ENCODE measurements around the gene GNLY. TPM values are rescaled to one million over a fixed set of nuclear protein-coding genes. Genes with fewer than 3 reads are reported as not detected.

GNLY gene
- total and polyA plus RNA-seq, 8 donors, result 0.28 to 1.3 (median 0.76) TPM; not detected in 3

DNA sequence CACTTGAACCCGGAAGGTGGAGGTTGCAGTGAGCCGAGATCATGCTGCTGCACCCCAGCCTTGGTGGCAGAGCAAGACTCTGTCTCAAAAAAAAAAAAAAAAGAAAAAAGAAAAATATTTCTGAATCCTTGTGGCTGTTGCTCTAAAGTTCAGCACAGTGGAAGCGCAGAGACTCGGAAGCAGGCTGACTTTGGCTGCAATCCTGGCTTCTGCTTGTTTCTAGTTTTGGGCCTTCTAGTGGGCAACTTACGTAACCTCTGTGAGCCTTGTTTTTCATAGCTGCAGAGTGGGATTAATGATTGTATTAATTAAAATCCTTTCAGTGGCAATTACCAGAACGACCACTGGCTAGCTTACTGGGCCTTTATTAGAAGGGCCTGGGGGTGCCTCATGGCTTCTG lies 28.4 kb downstream of the GNLY start:
- Histone ChIP-seq H3K36me3 (no peaks in the 10 kb centered on the region), H3K4me1 (no peaks in the 10 kb centered on the region), H3K27ac (no peak overlapping the region), H3K27me3 (no peaks in the 10 kb centered on the region), H3K4me3 (no peak overlapping the region), H3K9me3 (no peaks in the 10 kb centered on the region)
- WGBS, 2 donors, result 88 to 89% methylated on average over 6 of the region's 6 CpGs
- ATAC-seq (no peak), FAIRE-seq (no peak), DNase-seq (no peak)
- TF ChIP-seq, protein P1, sequence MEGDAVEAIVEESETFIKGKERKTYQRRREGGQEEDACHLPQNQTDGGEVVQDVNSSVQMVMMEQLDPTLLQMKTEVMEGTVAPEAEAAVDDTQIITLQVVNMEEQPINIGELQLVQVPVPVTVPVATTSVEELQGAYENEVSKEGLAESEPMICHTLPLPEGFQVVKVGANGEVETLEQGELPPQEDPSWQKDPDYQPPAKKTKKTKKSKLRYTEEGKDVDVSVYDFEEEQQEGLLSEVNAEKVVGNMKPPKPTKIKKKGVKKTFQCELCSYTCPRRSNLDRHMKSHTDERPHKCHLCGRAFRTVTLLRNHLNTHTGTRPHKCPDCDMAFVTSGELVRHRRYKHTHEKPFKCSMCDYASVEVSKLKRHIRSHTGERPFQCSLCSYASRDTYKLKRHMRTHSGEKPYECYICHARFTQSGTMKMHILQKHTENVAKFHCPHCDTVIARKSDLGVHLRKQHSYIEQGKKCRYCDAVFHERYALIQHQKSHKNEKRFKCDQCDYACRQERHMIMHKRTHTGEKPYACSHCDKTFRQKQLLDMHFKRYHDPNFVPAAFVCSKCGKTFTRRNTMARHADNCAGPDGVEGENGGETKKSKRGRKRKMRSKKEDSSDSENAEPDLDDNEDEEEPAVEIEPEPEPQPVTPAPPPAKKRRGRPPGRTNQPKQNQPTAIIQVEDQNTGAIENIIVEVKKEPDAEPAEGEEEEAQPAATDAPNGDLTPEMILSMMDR (IDR thresholded peaks at IDR 0.05), result no peak
- intact Hi-C loops (cut with DNase I), result no loop called here

DNA sequence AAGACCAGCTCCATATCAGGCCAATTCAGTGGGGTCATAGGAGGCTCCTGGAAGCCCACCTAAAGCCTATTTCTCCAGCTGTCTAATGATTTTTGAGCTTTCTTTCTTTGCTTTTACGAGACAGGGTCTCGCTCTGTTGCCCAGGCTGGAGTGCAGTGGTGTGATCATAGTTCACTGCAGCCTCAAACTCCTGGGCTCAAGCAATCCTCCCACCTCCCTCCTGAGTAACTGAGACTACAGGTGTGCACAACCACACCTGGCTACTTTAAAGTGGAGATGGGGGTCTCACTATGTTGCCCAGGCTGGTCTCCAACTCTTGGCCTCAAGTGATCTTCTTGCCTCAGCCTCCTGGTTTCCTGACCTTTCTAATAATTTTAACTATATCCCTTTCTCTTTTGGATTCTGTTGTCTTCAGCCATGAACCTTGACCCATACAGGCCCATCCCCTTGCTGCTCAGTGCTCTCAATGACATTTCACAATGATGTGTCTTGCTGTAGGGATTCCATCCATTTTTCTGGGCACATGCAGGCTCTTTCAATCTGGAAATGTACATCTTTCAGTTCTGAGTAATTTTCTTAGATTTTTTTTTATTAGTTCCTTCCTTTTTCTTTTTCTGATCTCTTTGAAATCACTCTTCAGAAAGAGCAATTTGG lies 29.7 kb downstream of the GNLY start:
- intact Hi-C loops (cut with DNase I), result no loop called here
- DNase-seq (no peak), ATAC-seq (no peak), FAIRE-seq (no peak)
- no peaks in the 10 kb centered on the region for H3K4me1 ChIP-seq
- WGBS, 2 donors, result 90 to 94% methylated on average over 2 of the region's 2 CpGs
- no peaks in the 10 kb centered on the region for H3K36me3 ChIP-seq
- H3K9me3 ChIP-seq, result no peaks in the 10 kb centered on the region
- no peak overlapping the region for H3K4me3 ChIP-seq
- TF ChIP-seq, protein P1 (IDR thresholded peaks at IDR 0.05), result no peak
- no peaks in the 10 kb centered on the region for H3K27me3 ChIP-seq
- H3K27ac ChIP-seq, result no peak overlapping the region

DNA sequence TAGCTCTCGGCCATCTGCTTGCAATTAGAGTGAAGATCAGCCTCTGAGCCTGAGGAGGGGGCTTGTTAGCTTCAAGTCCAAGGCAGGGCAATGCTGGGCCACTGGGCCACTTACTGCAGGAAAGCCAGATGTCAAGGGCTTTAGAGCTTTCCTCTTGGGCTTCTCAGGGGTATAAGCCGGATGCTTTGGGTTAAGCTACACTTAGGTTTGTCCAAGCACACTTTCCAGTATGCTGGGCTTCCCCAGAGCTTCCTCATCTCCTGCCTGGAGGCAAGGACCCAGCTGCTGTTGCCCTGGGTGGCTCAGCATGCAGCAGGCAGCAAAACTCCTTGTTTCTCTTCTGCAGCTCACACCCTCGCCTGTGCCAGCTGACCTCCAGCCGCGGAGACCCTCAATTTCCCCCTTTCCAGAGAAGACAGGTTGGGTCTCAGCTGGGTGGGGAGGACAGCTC lies 30.6 kb downstream of the GNLY start:
- FAIRE-seq (no peak), ATAC-seq (no peak), DNase-seq (no peak)
- Histone ChIP-seq H3K27ac (no peak overlapping the region), H3K27me3 (no peaks in the 10 kb centered on the region), H3K4me1 (no peaks in the 10 kb centered on the region), H3K4me3 (no peak overlapping the region), H3K36me3 (no peaks in the 10 kb centered on the region), H3K9me3 (no peaks in the 10 kb centered on the region)
- TF ChIP-seq, protein P1 (IDR thresholded peaks at IDR 0.05), result no peak
- 83 to 85% methylated on average over 5 of the region's 5 CpGs for WGBS, 2 donors
- intact Hi-C loops (cut with DNase I), result no loop called here

GRCh38 chr2:85725451-85725850 lies 31.3 kb downstream of the GNLY start:
- H3K4me1 ChIP-seq, result no peaks in the 10 kb centered on the region
- FAIRE-seq (no peak), DNase-seq (no peak), ATAC-seq (no peak)
- intact Hi-C loops (cut with DNase I), result no loop called here
- no peak overlapping the region for H3K4me3 ChIP-seq
- H3K27me3 ChIP-seq, result no peaks in the 10 kb centered on the region
- H3K36me3 ChIP-seq, result no peaks in the 10 kb centered on the region
- WGBS, 2 donors, result 40 to 57% methylated on average over 2 of the region's 2 CpGs
- no peaks in the 10 kb centered on the region for H3K9me3 ChIP-seq
- TF ChIP-seq, protein P1 (IDR thresholded peaks at IDR 0.05), result no peak
- no peak overlapping the region for H3K27ac ChIP-seq

GRCh38 chr2:85727798-85728197 lies 33.6 kb downstream of the GNLY start:
- TF ChIP-seq, protein P1 (IDR thresholded peaks at IDR 0.05), result no peak
- intact Hi-C loops (cut with DNase I), result loop anchor here in 1 of 3 donors (2.0 kb wide), 1 partner anchor 87 kb away; no protein-coding TSS in a partner anchor
- FAIRE-seq (no peak), ATAC-seq (no peak), DNase-seq (no peak)
- Histone ChIP-seq H3K4me1 (no peaks in the 10 kb centered on the region), H3K9me3 (no peaks in the 10 kb centered on the region), H3K27ac (no peak overlapping the region), H3K4me3 (no peak overlapping the region), H3K36me3 (no peaks in the 10 kb centered on the region), H3K27me3 (no peaks in the 10 kb centered on the region)
- WGBS, 2 donors, result 60 to 78% methylated on average over 10 of the region's 10 CpGs
